HL-60 (cell line): ENCODE results near the gene EVA1A.

Source experiments
- DNase-seq, 2 experiments: peaks; one replicate each; pipeline ENCODE4 v3.0.0-alpha.2; 2010 to 2020; ENCODE audit warnings: low read depth in 1 of 2, low spot score in 1 of 2
- H3K27ac ChIP-seq: fragments of 250-450 bp; sonication (Bioruptor Pico); replicated peaks from 2 replicates; pipeline ENCODE4 v1.5.1; 2020; ENCODE audit warnings: mild to moderate bottlenecking, moderate library complexity
- H3K27me3 ChIP-seq: fragments of 250-450 bp; sonication (Bioruptor Pico); 2 replicates; pipeline ENCODE4 v1.5.1; 2021; ENCODE audit warnings: mild to moderate bottlenecking, moderate library complexity; ENCODE audit not compliant: insufficient read depth, poor library complexity, severe bottlenecking
- H3K4me3 ChIP-seq: replicated peaks from 2 replicates; pipeline ENCODE4 v1.5.1; 2011; ENCODE audit warnings: mild to moderate bottlenecking, control low read depth, low read length; ENCODE audit not compliant: insufficient read depth
- CTCF ChIP-seq: IDR thresholded peaks from one replicate; pipeline ENCODE4 v1.5.1; 2011; ENCODE audit warnings: low read length, control low read depth, inconsistent platforms; ENCODE audit not compliant: insufficient read depth
- GABPA ChIP-seq: IDR thresholded peaks from 2 replicates; pipeline ENCODE4 v1.6.1; 2012; ENCODE audit warnings: low read depth
- POLR2AphosphoS5 ChIP-seq: IDR thresholded peaks from 2 replicates; pipeline ENCODE4 v1.6.1; 2012; ENCODE audit warnings: low read depth
- REST ChIP-seq: IDR thresholded peaks from 2 replicates; pipeline ENCODE4 v1.6.1; 2012; ENCODE audit warnings: low read depth; ENCODE audit not compliant: insufficient replicate concordance
- SPI1 ChIP-seq: IDR thresholded peaks from 2 replicates; pipeline ENCODE4 v1.6.1; 2012; ENCODE audit warnings: low read depth, mild to moderate bottlenecking, borderline replicate concordance

The EVA1A gene

GRCh38 chr2:75475049-75475448 lies 85.7 kb downstream of the EVA1A start:
- no peak overlapping the region for H3K27ac ChIP-seq
- no peak for DNase-seq
- no peak for TF ChIP-seq SPI1
- TF ChIP-seq POLR2AphosphoS5, result no peak
- no peak for TF ChIP-seq CTCF
- TF ChIP-seq REST, result no peak
- no peak for TF ChIP-seq GABPA
- H3K4me3 ChIP-seq, result no peak overlapping the region
- H3K27me3 ChIP-seq, result no peaks in the 10 kb centered on the region

GRCh38 chr2:75474115-75474514 lies 86.6 kb downstream of the EVA1A start:
- TF ChIP-seq CTCF, result no peak
- no peak for TF ChIP-seq SPI1
- TF ChIP-seq REST, result no peak
- no peak for TF ChIP-seq POLR2AphosphoS5
- TF ChIP-seq GABPA, result no peak
- no peak for DNase-seq
- H3K4me3 ChIP-seq, result no peak overlapping the region
- H3K27me3 ChIP-seq, result no peaks in the 10 kb centered on the region
- H3K27ac ChIP-seq, result no peak overlapping the region

- Histone ChIP-seq H3K4me3 (no peak overlapping the region), H3K27ac (no peak overlapping the region), H3K27me3 (no peaks in the 10 kb centered on the region)
- TF ChIP-seq REST (no peak), GABPA (no peak), SPI1 (no peak), CTCF (peak; percentile 21)
- peak in 1 of 2 experiments; percentile 22 for DNase-seq
Measured at GRCh38 chr2:75466708-75467311, 93.9 kb downstream of the EVA1A start.
